ENCODE data around the gene PTPA.

The PTPA gene

GRCh38 chr9:129084087-129084486 lies 27.1 kb upstream of the PTPA start:
- no peak for DNase-seq

- no peak for DNase-seq
These were observed 22.0 kb upstream of the PTPA start for GRCh38 chr9:129089246-129089645.

GRCh38 chr9:129093602-129094386 lies 17.4 kb upstream of the PTPA start:
- DNase-seq: no peak

- DNase-seq: no peak
These were observed 16.6 kb upstream of the PTPA start for GRCh38 chr9:129094387-129095169.

GRCh38 chr9:129095170-129095667 lies 16.0 kb upstream of the PTPA start:
- DNase-seq: no peak

- DNase-seq: no peak
These were observed 15.3 kb upstream of the PTPA start for GRCh38 chr9:129095908-129096307.

- no peak for DNase-seq
These were observed 13.4 kb upstream of the PTPA start for GRCh38 chr9:129097671-129098306.

GRCh38 chr9:129098328-129098727 lies 12.9 kb upstream of the PTPA start:
- DNase-seq: no peak

- DNase-seq: no peak
These were observed 10.6 kb upstream of the PTPA start for GRCh38 chr9:129100383-129101169.

GRCh38 chr9:129101279-129101678 lies 9.9 kb upstream of the PTPA start:
- DNase-seq: no peak

GRCh38 chr9:129102095-129102525 lies 9.1 kb upstream of the PTPA start:
- no peak for DNase-seq

- peak; percentile 28 for DNase-seq
These were observed 8.2 kb upstream of the PTPA start for GRCh38 chr9:129102791-129103594.

- DNase-seq: no peak
These were observed 7.6 kb upstream of the PTPA start for GRCh38 chr9:129103595-129103965.

GRCh38 chr9:129104051-129104450 lies 7.2 kb upstream of the PTPA start:
- DNase-seq: no peak

GRCh38 chr9:129105857-129106694 lies 5.1 kb upstream of the PTPA start:
- no peak for DNase-seq

GRCh38 chr9:129107651-129108050 lies 3.6 kb upstream of the PTPA start:
- DNase-seq: no peak

GRCh38 chr9:129108083-129108804 lies 3.0 kb upstream of the PTPA start:
- no peak for DNase-seq

- no peak for DNase-seq
These were observed 2.2 kb upstream of the PTPA start for GRCh38 chr9:129108805-129109536.

- DNase-seq: no peak
These were observed 1.7 kb upstream of the PTPA start for GRCh38 chr9:129109537-129109903.
